Fibroblast of pulmonary artery (primary cell): ENCODE measurements around the gene PTPN7.

Experiments
- DNase-seq: peaks from one replicate; pipeline ENCODE4 v3.0.0-alpha.2; 2010; ENCODE audit warnings: low read depth
- H3K4me3 ChIP-seq: replicated peaks from 2 replicates; pipeline ENCODE4 v1.5.1; 2011; ENCODE audit warnings: low read depth, mild to moderate bottlenecking, control low read depth, low read length, moderate library complexity
- TF ChIP-seq, protein P1 (sequence below): IDR thresholded peaks from 2 replicates; pipeline ENCODE4 v1.5.1; 2011; ENCODE audit warnings: mild to moderate bottlenecking, control low read depth, low read length, inconsistent platforms; ENCODE audit errors: missing control alignments

Gene PTPN7

DNA sequence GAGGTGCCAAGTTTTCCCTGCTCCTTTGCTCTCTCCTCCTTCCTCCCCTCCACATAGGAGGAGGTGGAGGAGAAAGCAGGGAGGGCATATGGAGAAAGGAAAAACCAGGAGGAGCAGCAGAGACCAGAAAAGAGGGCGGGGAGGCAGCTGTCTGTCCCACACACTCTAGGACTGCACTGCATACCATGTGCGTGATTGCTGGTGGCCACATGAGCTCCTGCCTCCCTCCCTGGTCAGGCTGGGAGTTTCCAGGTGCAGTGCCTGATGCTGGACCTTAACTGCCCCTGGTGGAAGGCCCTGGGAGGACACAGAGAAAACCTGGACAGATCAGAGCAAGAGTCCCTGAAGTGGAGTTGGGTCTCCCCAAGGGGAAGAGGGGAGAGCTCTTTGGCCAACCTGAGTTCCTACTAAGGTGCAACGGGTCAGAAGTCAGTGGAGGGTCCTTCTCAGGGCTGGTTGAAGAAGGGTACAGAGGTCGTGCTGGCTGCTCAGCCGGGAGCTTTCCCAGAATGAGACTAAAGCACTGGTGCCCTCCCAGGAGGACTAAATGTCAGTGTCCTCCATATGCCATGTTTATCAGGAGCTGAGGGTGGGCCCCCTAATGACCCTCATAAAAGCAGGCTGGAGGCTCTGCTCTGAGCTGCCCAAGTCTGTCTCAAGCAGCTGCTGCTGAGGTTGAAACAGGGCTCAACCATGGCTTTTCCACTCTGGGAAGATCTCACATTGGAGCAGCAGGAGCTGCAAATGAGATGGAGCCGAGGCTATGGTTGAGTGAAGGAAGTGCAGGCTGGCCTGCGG lies 29.7 kb upstream of the PTPN7 start:
- TF ChIP-seq, protein P1, sequence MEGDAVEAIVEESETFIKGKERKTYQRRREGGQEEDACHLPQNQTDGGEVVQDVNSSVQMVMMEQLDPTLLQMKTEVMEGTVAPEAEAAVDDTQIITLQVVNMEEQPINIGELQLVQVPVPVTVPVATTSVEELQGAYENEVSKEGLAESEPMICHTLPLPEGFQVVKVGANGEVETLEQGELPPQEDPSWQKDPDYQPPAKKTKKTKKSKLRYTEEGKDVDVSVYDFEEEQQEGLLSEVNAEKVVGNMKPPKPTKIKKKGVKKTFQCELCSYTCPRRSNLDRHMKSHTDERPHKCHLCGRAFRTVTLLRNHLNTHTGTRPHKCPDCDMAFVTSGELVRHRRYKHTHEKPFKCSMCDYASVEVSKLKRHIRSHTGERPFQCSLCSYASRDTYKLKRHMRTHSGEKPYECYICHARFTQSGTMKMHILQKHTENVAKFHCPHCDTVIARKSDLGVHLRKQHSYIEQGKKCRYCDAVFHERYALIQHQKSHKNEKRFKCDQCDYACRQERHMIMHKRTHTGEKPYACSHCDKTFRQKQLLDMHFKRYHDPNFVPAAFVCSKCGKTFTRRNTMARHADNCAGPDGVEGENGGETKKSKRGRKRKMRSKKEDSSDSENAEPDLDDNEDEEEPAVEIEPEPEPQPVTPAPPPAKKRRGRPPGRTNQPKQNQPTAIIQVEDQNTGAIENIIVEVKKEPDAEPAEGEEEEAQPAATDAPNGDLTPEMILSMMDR: peak; percentile 22
- no peak overlapping the region for H3K4me3 ChIP-seq
- DNase-seq: no peak

DNA sequence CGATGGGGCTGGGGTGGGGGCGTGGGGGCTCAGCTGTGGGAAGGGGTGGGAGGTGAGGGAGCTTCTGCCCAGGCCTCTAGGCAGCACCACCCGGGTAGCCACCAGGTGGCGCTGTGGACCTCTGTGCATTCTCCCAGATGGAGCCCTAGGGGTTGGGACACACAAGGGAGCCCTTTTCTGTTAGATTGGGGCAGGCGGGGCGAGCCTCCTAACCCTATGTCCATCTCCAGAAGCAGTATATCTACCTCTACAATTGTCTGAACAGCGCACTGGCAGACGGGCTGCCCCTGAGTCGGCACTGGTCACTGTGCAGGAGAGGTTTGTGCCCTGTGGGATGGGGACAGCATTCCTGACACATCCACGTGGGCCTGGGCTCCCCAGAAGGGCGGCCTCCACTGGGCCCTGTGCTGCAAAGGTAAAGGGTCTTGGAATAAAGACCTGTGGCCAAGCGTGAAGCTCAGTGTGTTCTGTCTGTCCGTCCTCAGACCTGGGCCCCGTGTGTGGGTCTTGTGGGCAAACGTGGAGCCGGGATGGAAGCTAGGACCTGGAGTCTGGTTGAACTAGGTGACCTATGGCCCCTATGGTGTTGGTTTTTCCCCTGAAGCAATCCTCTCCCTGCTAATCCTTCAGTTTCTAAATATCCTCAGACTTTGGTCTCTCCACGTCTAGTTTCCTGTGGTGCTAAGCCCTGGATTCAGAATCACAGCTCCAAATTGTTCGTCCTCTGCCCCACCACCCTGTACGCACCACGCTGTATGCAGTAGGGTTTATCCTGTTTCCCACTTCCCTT lies 28.8 kb upstream of the PTPN7 start:
- peak; percentile 62 for DNase-seq
- no peak overlapping the region for H3K4me3 ChIP-seq
- TF ChIP-seq, protein P1: peak; percentile 61

DNA sequence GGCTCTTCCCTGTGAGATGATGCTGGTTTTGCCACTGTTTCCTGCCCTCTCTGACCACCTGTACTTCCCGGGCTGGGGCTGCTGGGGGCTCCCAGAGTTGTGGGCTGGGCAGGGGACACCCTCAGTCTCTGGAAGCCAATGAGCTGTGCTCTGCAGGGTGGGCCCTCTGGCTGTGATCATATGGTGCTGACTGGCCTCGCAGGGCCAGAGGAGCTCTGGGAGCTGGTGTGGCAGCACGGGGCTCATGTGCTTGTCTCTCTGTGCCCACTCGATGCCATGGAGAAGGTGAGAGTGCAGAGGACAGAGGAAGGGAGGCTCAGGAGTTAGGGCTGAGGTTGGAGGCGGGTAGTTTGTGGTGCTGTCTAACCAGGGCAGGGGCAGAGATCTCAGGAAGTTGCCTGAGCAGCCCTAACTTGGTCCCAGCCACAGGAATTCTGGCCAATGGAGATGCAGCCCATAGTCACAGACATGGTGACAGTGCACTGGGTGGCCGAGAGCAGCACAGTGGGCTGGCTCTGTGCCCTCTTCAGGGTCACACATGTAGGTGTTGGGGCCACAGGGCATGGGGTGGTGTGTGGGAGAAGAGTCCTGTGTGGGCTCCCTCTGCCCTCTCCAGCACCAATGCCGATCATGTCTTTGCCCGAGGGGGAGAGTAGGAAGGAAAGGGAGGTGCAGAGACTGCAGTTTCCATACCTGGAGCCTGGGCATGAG lies 27.4 kb upstream of the PTPN7 start:
- H3K4me3 ChIP-seq: no peak overlapping the region
- TF ChIP-seq, protein P1: no peak
- no peak for DNase-seq

DNA sequence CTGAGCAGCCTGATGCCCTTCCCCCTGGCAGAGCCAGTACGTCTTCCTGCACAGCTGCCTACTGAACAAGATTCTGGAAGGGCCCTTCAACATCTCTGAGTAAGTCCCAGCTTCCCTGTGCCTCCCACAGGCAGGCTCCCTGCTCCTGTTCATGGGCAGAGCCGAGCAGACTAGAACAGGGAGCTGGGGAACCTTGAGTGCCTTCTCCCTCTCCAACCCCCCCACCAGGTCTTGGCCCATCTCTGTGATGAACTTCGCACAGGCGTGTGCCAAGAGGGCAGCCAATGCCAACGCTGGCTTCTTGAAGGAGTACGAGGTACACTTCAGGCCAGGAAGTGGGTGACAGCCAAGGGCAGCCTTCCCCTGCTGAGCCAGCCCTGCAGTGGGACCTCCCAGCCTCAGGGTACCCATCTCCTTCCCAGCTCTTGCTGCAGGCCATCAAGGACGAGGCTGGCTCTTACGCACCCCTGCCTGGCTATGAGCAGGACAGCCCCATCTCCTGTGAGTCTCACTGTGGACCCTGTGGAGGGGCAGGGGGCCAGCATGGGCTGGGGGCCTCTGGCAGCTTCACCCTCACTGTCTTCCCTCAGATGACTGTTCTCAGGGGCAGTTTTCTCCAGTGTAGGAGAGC lies 26.8 kb upstream of the PTPN7 start:
- H3K4me3 ChIP-seq: no peak overlapping the region
- no peak for DNase-seq
- TF ChIP-seq, protein P1: no peak

DNA sequence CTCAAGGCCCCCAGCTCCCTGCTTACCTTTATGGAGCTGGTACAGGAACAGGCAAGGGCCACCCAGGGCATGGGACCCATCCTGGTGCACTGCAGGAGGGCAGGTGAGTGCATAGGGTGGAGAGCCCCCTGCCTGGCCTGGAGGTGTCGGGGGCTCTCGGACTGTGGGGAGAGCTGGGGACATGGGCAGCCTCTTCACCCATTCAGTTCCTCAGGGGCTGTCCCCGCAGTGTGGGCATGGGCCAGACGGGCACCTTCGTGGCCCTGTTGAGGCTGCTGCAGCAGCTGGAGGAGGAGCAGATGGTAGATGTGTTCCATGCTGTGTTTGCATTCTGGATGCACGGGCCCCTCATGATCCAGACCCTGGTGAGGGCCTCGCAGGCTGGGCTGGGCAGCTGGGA lies 25.9 kb upstream of the PTPN7 start:
- TF ChIP-seq, protein P1: no peak
- DNase-seq: no peak
- no peak overlapping the region for H3K4me3 ChIP-seq

DNA sequence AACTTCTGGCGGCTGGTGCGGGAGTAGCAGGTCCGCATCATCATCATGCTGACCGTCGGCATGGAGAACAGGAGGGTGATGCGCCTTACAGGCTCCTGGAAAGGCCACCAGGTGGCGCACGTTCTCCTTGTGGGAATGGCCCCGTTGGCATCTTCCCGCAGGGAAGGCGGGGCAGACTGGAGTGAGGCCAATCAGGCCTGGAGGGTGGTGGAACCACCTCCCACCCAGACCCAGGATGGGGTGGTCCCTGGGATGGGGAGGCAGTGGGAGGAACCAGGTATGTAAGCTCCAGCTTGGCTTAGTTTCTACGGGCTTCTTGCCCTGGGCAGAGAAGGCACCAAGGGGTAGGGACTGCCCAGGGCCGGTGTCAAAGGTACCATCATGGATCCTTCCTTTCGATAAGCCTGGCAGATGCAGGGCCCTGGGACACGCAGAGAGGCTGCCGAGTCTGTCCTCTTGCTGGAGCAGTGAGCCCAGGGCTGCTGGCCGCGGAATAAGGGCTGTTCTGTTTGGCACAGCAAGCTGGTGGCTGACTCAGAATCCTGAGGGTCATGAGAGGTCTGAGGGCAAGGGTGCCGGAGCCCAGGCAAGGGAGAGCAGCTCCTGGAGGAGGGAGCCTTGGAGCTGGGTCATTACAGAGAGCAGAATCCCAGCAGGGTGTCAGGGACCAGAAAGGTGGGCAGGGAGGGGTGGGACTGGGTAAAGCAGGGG lies 24.5 kb upstream of the PTPN7 start:
- no peak overlapping the region for H3K4me3 ChIP-seq
- TF ChIP-seq, protein P1: peak; percentile 89
- DNase-seq: peak; percentile 86
